ENCODE data around the gene ZDHHC11B. TPM values are rescaled to one million over a fixed set of nuclear protein-coding genes. Genes with fewer than 3 reads are reported as not detected.
"Not testable (repeated sequence)": the region's sequence is repeated elsewhere in the genome, so short reads cannot be mapped to it uniquely, and the experiment has no call there.

ZDHHC11B gene
- polyA plus RNA-seq, 4 donors: 2.1 to 10.3 (median 4.6) TPM

DNA sequence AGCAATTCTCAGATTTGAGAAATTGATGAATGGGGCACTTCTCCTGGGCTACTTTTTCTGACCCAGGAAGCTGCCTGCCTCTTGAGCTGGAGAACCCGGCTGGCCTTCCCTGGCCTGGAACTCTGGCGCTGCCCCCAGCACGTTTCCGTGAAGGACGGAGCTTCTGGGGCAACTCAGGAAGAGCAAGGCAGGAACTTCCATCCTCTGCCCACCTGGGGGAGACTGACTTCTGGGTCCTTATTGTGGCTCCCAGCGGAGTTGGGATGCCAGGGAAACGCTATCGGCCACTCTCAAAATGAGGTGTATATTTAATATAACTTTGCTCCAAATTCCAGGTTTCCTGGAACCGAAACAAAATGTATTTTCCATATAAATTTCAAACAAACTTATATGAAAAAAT, 57.4 kb downstream of the ZDHHC11B start:
- peak in 1 of 4 donors; percentile 7 for DNase-seq (ENCODE audit: low read depth in 4 of 4, low spot score in 2 of 4)

DNA sequence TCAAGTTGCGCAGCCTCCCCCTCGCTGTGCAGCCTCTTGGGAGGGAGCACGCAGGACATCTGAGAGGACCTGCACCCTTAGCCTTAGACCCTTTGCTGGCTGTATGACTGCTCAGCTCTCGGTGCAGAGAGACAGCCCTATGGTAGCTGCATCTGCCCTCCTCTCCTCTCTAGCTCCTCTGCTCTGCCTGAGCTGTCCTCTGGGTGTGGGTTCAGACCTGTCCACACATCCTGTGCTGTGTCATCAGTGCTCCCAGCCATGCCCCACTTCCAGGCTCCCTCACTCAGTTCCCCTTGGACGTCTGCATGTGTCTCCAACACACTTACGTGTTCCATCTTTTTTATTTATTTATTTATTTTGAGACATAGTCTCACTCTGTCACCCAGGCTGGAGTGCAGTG, 60.7 kb downstream of the ZDHHC11B start:
- DNase-seq (ENCODE audit: low read depth in 4 of 4, low spot score in 2 of 4): not testable (repeated sequence)

DNA sequence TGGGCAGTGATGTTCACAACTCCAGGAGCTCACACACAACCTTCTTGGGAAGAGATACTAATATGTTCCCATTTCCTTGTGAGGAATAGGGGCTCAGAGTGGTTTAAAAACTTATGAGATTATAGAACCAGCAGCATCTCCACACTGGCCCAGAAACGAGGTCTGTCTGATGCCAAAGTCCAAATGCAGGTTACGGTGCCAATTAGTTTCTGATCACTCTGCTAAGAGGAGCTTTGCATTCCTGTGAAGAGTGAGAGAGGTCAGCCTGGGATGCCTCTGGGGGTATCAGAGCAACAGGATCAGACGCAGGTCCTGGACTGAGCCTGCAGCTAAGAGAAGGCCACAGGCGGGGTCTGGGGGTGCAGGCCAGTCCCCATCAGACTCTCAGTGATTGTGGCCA, 61.2 kb downstream of the ZDHHC11B start:
- not testable (repeated sequence) for DNase-seq (ENCODE audit: low read depth in 4 of 4, low spot score in 2 of 4)

DNA sequence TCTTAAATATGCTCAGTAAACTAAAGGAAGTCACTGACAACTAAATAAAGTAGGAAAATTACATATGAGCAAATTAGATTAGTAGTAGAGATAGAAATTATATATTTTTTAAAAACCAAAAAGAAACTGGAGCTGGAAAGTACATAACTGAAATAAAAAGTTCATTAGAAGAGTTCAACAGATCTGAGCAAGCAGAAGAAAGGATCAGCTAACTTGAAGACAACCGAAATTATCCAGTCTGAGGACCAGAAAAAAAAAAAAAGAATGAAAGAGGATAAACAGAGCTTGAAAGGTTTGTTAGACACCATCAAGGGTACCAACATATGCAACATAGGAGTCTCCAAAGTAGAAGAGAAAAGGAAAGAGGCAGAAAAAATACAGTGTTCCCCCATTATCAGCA, 65.2 kb downstream of the ZDHHC11B start:
- not testable (repeated sequence) for DNase-seq (ENCODE audit: low read depth in 4 of 4, low spot score in 2 of 4)

- no peak for DNase-seq (ENCODE audit: low read depth in 4 of 4, low spot score in 2 of 4)
Observed at GRCh38 chr5:717143-717542, 67.4 kb downstream of the ZDHHC11B start.

DNA sequence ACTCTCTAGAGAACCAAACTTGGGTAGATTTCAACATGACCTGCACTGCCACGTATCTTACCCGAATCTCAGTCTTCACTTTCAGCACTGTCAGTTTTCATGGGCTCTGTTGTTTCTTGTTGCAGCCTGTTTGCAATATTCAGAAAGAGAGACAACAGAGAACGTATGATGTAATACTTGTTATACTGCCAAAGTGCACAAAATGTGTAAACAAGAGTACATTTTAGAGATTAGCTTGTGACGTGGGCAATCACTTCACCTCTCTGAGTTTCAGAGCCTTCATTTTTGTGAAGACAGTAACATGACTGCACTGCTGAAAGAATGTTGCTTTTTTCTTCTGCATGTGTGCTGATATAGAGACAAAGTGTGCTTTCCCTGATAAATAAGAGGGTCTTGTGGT, 67.8 kb downstream of the ZDHHC11B start:
- DNase-seq (ENCODE audit: low read depth in 4 of 4, low spot score in 2 of 4): not testable (repeated sequence)

- DNase-seq (ENCODE audit: low read depth in 4 of 4, low spot score in 2 of 4): not testable (repeated sequence)
Observed at GRCh38 chr5:715636-716035, 68.9 kb downstream of the ZDHHC11B start.

DNA sequence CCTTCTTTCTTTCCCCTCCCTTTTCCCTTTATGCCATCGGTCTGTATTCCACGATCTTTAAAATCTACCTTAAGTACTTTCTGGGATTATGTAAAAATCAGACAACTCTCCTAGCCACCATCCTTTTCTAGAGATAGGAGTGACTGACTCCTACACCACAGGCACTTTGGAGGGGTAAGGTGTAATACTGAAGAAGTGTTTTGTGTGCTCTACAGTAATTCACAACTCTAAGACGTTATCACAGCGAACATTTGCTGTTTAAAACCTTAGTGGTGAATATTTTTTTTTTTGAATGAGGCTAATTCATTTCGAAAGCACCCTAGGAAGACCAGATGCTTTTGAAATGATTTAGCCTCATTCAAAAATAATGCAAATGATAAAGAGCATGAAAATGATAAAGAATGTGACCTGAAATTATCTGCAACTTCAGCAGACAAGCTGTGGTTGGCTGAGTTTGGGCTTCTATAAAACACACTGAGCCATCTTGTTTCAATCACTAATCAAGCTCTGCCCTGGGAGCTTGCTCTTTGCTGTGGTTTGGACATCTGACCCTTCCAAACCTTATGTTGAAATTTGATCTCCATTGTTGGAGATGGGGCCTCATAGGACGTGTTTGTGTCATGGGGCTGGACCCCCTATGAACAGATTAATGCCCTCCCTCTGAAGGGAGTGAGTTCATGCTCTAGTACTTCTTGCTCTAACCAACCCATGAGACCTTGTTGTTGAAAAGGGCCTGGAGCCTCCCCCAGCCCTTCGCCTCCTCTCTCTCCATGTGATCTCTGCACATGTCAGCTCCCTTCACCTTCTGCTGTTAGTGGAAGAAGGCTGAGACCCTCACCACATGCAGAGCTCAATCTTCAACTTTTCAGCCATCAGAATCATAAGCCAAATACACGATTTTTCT, 70.1 kb downstream of the ZDHHC11B start:
- not testable (repeated sequence) for DNase-seq (ENCODE audit: low read depth in 4 of 4, low spot score in 2 of 4)

DNA sequence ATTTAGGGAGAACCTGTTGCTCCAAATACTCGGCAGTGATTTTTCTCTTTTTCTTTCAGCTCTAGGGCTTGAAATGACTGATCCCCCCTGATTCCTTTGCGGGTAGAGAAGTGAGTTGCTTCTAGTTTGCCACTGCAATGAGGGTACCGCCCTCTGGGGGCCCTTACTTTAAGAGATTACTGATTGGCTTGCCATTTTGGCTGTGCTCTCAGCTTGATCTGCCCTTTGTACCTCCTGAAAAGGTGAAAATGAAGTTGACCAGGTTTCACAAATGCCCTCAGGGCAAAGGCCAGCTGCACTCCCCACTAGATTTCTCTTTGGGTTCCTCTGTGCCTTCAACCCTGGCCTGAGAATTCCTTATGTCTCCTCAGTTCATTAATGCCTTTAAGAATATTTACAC, 70.8 kb downstream of the ZDHHC11B start:
- DNase-seq (ENCODE audit: low read depth in 4 of 4, low spot score in 2 of 4): not testable (repeated sequence)

DNA sequence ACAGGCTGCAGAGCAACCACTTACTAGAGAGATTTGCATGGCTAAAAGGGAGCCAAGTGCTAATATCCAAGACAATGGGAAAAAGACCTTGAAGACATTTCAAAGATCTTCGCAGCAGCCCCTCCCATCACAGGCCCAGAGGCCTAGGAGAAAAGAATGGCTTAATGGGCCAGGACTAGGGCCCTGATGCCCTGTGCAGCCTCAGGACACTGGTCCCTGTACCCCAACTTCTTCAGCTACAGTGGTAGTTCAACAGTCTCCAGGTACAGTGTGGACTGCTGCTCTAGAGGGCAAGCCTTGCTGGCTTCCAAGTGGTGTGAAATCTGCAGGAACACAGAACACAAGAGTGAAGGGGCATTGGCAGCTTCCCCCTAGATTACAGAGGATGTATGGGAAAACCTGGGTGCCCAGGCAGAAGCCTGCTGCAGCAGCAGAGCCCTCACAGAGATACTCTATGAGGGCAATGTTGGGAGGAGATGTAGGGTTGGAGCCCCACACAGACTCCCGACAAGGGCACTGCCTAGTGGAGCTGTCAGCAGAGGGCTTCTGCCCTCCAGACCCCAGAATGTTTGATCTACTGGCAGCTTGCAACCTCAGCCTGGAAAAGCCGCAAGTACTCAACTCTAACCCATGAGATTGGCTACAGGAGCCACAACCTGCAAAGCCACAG, 75.5 kb downstream of the ZDHHC11B start:
- DNase-seq (ENCODE audit: low read depth in 4 of 4, low spot score in 2 of 4): not testable (repeated sequence)

GRCh38 chr5:708374-708773, 76.2 kb downstream of the ZDHHC11B start:
- not testable (repeated sequence) for DNase-seq (ENCODE audit: low read depth in 4 of 4, low spot score in 2 of 4)

DNA sequence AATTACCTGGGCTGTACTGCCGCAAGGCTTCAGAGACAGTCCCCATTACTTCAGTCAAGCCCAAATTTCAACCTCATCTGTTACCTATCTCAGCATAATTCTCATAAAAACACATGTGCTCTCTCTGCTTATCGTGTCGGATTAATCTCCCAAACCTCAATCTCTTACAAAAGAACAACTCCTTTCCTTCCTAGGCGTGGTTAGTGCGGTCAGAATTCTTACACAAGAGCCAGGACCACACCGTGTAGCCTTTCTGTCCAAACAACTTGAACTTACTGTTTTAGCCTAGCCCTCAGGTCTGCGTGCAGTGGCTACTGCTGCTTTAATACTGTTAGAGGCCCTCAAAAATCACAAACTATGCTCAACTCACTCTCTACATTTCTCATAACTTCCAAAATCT, 78.4 kb downstream of the ZDHHC11B start:
- DNase-seq (ENCODE audit: low read depth in 4 of 4, low spot score in 2 of 4): not testable (repeated sequence)

- DNase-seq (ENCODE audit: low read depth in 4 of 4, low spot score in 2 of 4): not testable (repeated sequence)
Observed at GRCh38 chr5:696753-697702, 87.5 kb downstream of the ZDHHC11B start.

DNA sequence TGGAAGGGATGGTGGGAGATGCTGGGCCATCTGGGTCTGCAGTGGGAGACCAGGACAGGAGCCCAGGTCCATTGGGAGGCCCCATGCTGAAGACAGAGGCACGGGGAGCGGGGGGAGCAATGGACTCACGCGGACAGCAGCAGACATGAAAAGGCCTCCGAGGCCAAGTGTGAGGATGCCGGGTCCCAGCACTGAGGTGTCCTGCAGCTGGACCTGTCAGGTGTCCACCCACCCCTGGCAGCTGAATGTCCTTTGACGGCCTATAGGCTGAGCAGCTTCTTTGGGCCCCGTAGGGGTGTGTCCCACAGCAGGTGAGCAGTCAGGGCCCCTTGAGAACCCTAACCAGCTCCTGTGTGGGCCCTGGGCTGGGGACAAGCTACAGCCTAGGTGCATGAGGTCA, 88.3 kb downstream of the ZDHHC11B start:
- DNase-seq (ENCODE audit: low read depth in 4 of 4, low spot score in 2 of 4): not testable (repeated sequence)

DNA sequence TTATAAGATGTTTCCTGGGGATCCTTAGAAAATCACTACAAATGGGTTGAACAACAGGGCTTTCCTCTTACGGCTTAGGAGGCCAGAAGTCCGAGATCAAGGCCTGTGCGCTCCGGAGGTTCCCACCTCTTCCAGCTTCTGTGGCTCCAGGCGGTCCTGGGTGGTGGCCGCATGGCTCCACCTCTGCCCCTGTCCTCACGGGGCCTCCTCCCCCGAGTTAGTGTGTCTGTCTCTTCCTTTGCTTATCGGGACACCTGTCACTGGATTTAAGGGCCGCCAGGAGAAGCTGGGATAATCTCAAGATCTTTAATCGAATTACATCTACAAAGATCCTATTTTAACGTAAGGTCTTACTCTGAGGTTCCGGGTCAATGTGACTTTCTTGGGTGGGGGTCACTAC, 89.1 kb downstream of the ZDHHC11B start:
- DNase-seq (ENCODE audit: low read depth in 4 of 4, low spot score in 2 of 4): not testable (repeated sequence)

DNA sequence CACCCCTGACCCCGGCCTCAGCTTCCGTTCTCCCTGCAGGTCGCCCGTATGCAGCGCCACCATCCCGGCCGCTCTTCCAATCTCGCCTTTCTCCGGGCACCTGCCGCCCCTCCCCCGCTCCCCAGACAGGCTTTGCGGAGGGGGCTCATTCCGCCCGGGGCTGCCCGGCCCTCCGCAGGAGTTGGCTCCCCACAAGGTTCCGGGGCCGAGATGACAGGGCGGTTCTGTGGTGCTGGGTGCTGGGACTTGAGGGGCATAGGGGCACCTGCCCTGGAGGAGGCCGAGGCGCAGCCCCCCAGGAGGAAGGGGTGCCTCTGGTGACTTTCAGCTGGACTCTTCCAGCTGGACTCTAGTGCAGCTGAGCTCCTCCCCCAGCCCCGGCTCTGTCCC, 90.5 kb downstream of the ZDHHC11B start:
- DNase-seq (ENCODE audit: low read depth in 4 of 4, low spot score in 2 of 4): not testable (repeated sequence)

DNA sequence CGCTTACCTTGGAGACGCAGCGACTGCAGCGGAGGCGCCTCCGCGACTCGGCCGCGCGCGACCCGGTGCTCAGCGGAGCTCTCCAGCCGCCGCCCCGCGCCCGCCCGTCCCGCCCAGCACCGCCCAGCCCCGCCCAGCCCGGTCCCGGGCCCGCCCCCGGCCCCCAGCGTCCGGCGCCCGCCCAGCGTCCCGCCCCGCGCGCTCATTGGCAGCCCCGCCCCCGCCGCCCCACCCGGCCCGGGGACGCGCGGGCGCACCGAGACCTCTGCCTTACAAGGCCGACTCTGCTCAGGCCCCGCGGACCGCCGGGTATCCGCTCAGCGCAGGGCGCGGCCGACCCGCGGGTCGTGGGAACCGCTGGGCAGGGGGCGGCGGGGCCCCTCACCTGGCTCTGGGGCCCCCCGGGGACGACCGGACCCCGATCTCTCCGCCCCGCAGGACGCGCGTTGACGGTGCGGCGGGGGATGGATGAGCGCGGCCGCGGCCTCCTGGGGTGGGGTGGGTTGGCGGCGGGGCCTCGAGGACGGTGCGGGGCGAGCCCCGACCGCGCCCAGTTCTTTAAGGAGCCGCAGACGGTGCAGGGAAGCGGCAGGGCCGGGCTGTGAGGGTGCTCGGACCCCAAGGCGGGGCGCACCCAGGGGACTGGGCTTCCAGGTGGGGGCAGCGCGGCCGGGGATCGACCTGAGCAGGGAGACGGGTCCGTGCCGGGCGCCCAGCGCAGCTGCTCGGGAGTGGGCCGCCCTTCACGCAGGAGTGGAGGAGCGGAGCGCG, 91.1 kb downstream of the ZDHHC11B start, which contains the start of gene TPPP:
Gene TPPP, minus strand, starts transcription at position 82 of the 771 bp plus-strand sequence. CDS start 15,292 bp downstream, outside the sequence.
- peak in 1 of 4 donors; percentile 44 for DNase-seq (ENCODE audit: low read depth in 4 of 4, low spot score in 2 of 4)

GRCh38 chr5:692529-693041, 91.9 kb downstream of the ZDHHC11B start:
- not testable (repeated sequence) for DNase-seq (ENCODE audit: low read depth in 4 of 4, low spot score in 2 of 4)

GRCh38 chr5:691817-692528, 92.6 kb downstream of the ZDHHC11B start:
- no peak for DNase-seq (ENCODE audit: low read depth in 4 of 4, low spot score in 2 of 4)

Measured in left renal cortex interstitium (tissue), 4 donors.